ENCODE data around the gene ARID1B. TPM values are rescaled to one million over a fixed set of nuclear protein-coding genes. Genes with fewer than 3 reads are reported as not detected.

Gene ARID1B
- total RNA-seq, 1 donor from 2014 or later = 59.3 TPM

- Mint-ChIP-seq H3K27me3 (ENCODE audit: low read depth) (no peaks in the 10 kb centered on the region), H3K4me1 (ENCODE audit: low read depth) (peaks cover 64% of the 10 kb centered on the region), H3K36me3 (ENCODE audit: low read depth) (no peaks in the 10 kb centered on the region), H3K27ac (ENCODE audit: unreplicated experiment) (peak overlapping the region; percentile 86), H3K9me3 (ENCODE audit: low read depth) (no peaks in the 10 kb centered on the region), H3K4me3 (ENCODE audit: unreplicated experiment) (peak overlapping the region; percentile 82)
- peak; percentile 57 for TF ChIP-seq CTCF (IDR thresholded peaks at IDR 0.05)
- no peak for DNase-seq (ENCODE audit: low spot score)
Observed at GRCh38 chr6:156779206-156780094, 2.3 kb downstream of the ARID1B start.

- Mint-ChIP-seq H3K9me3 (ENCODE audit: low read depth) (no peaks in the 10 kb centered on the region), H3K4me3 (ENCODE audit: unreplicated experiment) (peak overlapping the region; percentile 82), H3K27ac (ENCODE audit: unreplicated experiment) (peak overlapping the region; percentile 86), H3K27me3 (ENCODE audit: low read depth) (no peaks in the 10 kb centered on the region), H3K4me1 (ENCODE audit: low read depth) (peaks cover 57% of the 10 kb centered on the region), H3K36me3 (ENCODE audit: low read depth) (no peaks in the 10 kb centered on the region)
- no peak for TF ChIP-seq CTCF (IDR thresholded peaks at IDR 0.05)
- no peak for DNase-seq (ENCODE audit: low spot score)
Observed at GRCh38 chr6:156780102-156780641, 3.0 kb downstream of the ARID1B start.

- peaks cover 52% of the 10 kb centered on the region for H3K4me1 Mint-ChIP-seq (ENCODE audit: low read depth)
- DNase-seq (ENCODE audit: low spot score) = no peak
- no peaks in the 10 kb centered on the region for H3K27me3 Mint-ChIP-seq (ENCODE audit: low read depth)
- TF ChIP-seq CTCF (IDR thresholded peaks at IDR 0.05) = no peak
- H3K9me3 Mint-ChIP-seq (ENCODE audit: low read depth) = no peaks in the 10 kb centered on the region
- H3K27ac Mint-ChIP-seq (ENCODE audit: unreplicated experiment) = peak overlapping the region; percentile 86
- no peaks in the 10 kb centered on the region for H3K36me3 Mint-ChIP-seq (ENCODE audit: low read depth)
- H3K4me3 Mint-ChIP-seq (ENCODE audit: unreplicated experiment) = peak overlapping the region; percentile 82
Observed at GRCh38 chr6:156780962-156781853, 4.0 kb downstream of the ARID1B start.

- H3K27me3 Mint-ChIP-seq (ENCODE audit: low read depth) = no peaks in the 10 kb centered on the region
- no peak for DNase-seq (ENCODE audit: low spot score)
- H3K27ac Mint-ChIP-seq (ENCODE audit: unreplicated experiment) = peak overlapping the region; percentile 86
- no peaks in the 10 kb centered on the region for H3K36me3 Mint-ChIP-seq (ENCODE audit: low read depth)
- peak overlapping the region; percentile 82 for H3K4me3 Mint-ChIP-seq (ENCODE audit: unreplicated experiment)
- TF ChIP-seq CTCF (IDR thresholded peaks at IDR 0.05) = no peak
- H3K9me3 Mint-ChIP-seq (ENCODE audit: low read depth) = no peaks in the 10 kb centered on the region
- peaks cover 53% of the 10 kb centered on the region for H3K4me1 Mint-ChIP-seq (ENCODE audit: low read depth)
Observed at GRCh38 chr6:156781861-156782631, 4.9 kb downstream of the ARID1B start.

Measured in chondrocyte (in vitro differentiated cells).